ENCODE measurements around the gene LAMC2.

Gene LAMC2

GRCh38 chr1:183251101-183251958, 65.3 kb downstream of the LAMC2 start:
- ChIA-PET POLR2A (no interaction called here), CTCF (interaction anchor here (3.1 kb wide), 1 partner anchor 16 kb away, joined by 13 read pairs; no protein-coding TSS in a partner anchor)
- H3K4me3 ChIP-seq (ENCODE audit: low read depth, low read length) = no peak overlapping the region
- DNase-seq (ENCODE audit: low read depth, low spot score) = no peak
- TF ChIP-seq CTCF (IDR thresholded peaks at IDR 0.05; ENCODE audit: insufficient read depth, low read length, missing control alignments) = no peak

GRCh38 chr1:183251959-183252450, 65.9 kb downstream of the LAMC2 start:
- CTCF ChIA-PET = no interaction called here

GRCh38 chr1:183255073-183255472, 69.0 kb downstream of the LAMC2 start:
- ChIA-PET POLR2A (no interaction called here), CTCF (interaction anchor here (4.7 kb wide), 1 partner anchor 20 kb away, joined by 25 read pairs; no protein-coding TSS in a partner anchor)

More at GRCh38 chr1:183251959-183252450, 65.9 kb downstream of the LAMC2 start:
- no peak for TF ChIP-seq CTCF (IDR thresholded peaks at IDR 0.05; ENCODE audit: insufficient read depth, low read length, missing control alignments)
- H3K4me3 ChIP-seq (ENCODE audit: low read depth, low read length) = no peak overlapping the region
- DNase-seq (ENCODE audit: low read depth, low spot score) = no peak
- POLR2A ChIA-PET = no interaction called here

GRCh38 chr1:183259924-183260323, 73.9 kb downstream of the LAMC2 start:
- no peak for TF ChIP-seq CTCF (IDR thresholded peaks at IDR 0.05; ENCODE audit: insufficient read depth, low read length, missing control alignments)
- ChIA-PET POLR2A (no interaction called here), CTCF (interaction anchor here (1.3 to 1.9 kb wide), 2 partner anchors 18 to 20 kb away, joined by 3 to 6 read pairs; no protein-coding TSS in a partner anchor)
- DNase-seq (ENCODE audit: low read depth, low spot score) = no peak
- H3K4me3 ChIP-seq (ENCODE audit: low read depth, low read length) = no peak overlapping the region

More at GRCh38 chr1:183255073-183255472, 69.0 kb downstream of the LAMC2 start:
- H3K4me3 ChIP-seq (ENCODE audit: low read depth, low read length) = no peak overlapping the region
- DNase-seq (ENCODE audit: low read depth, low spot score) = no peak
- no peak for TF ChIP-seq CTCF (IDR thresholded peaks at IDR 0.05; ENCODE audit: insufficient read depth, low read length, missing control alignments)

GRCh38 chr1:183262628-183263200, 76.7 kb downstream of the LAMC2 start:
- TF ChIP-seq CTCF (IDR thresholded peaks at IDR 0.05; ENCODE audit: insufficient read depth, low read length, missing control alignments) = no peak
- POLR2A ChIA-PET = no interaction called here
- CTCF ChIA-PET = interaction anchor here (0.9 to 2.4 kb wide), 5 partner anchors 9 to 28 kb away, joined by 3 to 9 read pairs (median 4); no protein-coding TSS in a partner anchor
- H3K4me3 ChIP-seq (ENCODE audit: low read depth, low read length) = no peak overlapping the region
- DNase-seq (ENCODE audit: low read depth, low spot score) = no peak
